GM19455 (cell line): Measurements from ENCODE around the gene CSNK1G3.
A peak's percentile ranks its signal among the peaks of the same experiment; 100 is the strongest.
"Not testable (repeated sequence)": the region's sequence is repeated elsewhere in the genome, so short reads cannot be mapped to it uniquely, and the experiment has no call there.

ENCODE experiments used
- ATAC-seq: cut with Tn5 transposase; IDR thresholded peaks from one replicate; pipeline ENCODE4 v1.9.1; 2021; ENCODE audit not compliant: unreplicated experiment

The CSNK1G3 gene

DNA sequence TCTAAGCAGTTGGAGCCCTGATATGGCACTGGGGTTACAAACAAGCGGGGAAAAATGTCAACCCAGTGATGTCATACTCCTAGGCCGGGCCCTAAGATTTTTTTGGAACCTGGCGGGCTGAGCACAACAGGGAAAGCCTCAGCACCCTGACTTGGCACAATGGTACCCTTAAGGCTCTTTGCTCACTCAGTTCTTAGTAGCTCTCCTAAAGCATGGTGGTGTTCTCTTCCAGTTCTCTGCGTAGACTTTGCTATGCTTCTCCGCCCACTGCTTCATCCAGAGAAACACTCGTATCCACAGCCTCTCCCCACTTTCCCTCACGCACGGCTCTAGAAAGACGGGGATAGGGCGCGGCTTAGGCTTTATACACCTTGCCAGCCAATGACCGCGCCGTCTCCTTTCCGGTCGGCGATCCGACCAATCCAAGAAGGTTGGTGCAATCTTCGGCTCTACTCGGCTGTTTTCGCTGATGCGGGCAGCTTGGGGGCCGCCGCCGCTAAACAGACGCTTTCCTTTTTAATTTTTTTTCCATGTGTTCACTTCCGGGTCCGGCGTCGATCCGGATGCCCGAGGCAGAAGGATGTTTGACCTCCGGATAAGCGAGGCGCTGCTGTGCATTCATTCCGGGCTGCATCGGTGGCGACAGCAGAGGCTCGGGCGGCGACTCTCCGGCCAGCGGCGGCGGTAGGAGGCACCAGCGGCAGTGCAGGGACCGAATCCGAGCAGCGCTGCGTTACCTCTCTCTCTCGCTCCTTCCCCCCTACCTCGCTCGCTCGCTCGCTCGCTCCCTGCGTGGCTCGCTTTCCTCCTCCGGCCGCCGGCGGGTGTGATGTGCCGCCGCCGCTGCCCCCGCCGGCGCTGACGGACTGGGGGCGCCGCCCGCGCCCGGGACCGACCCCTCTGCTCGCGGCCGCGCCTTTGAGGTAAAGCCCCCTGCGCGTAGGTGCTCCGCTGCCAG, at the start of gene CSNK1G3:
TSS of gene CSNK1G3 (plus strand) at position 530 of the 958 bp plus-strand sequence. CDS start 33,487 bp downstream, outside the sequence.
- ATAC-seq = peak; percentile 97

DNA sequence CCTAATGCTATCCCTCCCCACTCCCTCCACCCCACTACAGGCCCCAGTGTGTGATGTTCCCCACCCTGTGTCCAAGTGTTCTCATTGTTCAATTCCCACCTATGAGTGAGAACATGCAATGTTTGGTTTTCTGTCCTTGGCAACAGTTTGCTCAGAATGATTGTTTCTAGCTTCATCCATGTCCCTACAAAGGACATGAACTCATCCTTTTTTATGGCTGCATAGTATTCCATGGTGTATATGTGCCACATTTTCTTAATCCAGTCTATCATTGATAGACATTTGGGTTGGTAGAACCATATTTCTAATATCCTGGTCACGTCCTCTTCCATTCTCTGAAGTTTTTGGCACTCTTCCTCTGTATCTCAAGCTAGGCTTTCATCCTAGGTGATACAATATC, 45.1 kb upstream of the CSNK1G3 start:
- not testable (repeated sequence) for ATAC-seq

DNA sequence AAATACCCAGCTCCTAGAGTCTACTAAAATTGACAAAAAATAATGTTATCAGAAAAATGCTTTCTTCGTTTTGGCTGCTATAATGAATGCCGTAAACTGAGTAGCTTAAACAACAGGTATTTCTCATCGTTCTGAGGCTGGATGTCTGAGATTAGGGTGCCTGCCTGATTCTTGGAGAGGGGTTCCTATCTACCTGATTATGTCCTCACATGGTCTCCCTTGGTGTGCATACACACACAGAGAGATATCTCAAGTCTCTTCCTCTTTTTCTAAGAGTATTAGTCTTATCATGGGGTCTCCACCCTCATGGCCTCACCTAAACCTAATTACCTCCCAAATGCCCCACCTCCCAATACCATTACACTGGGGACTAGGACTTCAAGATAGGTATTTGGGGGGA, 40.6 kb upstream of the CSNK1G3 start:
- ATAC-seq = no peak

DNA sequence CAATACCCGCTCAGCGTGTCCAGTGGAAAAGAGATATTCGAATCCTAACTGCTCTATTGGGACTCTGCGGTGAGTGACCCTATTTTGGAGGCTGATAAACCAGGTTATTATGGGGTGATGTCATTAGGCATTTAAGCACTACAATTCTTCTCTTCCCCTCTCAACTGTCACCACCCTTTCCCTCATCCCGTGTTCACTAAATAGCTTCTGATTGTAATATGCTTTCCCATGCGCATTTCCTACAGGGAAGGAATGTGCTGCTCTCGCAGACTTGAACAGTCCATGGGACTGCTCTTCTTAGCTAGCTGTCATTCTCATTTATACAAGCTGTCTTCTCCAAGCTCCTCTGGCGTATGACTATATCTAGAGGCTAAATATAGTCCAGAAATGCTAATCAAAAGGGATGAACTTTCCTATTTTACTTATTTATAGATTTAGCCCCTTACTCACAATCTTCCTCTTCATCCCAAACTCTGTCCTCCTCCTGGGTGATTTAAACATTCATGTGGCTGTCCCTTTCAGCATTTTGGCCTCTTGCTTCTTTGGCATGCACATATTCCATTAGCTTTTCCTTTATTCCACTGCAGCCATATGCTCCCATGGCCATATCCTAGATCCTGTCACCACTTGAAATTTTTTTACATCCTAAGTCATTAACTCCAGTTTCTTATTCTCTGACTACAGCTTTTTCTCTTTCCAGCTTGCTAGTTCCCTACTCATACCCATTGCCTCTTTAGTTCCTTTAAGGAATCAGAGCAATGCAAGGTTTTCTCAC, 39.6 kb upstream of the CSNK1G3 start:
- no peak for ATAC-seq

DNA sequence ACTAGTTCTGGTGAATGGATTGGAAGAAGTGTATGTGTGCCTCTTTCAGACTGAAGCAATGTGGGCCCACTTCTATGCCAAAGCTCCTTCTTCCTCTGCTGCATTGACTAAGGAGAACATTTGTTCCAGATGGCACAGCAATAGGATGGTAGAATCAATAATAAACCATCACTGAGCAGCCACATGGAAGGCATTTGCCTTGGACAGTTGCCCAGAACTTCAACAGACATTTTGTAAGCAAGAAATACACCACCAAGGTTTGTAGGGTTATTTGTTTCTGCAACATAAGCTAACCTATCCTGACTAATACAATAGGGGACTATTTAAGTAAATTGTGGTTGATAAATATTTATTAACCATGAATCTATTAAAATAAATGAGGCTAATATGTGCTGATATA, 37.7 kb upstream of the CSNK1G3 start:
- no peak for ATAC-seq

DNA sequence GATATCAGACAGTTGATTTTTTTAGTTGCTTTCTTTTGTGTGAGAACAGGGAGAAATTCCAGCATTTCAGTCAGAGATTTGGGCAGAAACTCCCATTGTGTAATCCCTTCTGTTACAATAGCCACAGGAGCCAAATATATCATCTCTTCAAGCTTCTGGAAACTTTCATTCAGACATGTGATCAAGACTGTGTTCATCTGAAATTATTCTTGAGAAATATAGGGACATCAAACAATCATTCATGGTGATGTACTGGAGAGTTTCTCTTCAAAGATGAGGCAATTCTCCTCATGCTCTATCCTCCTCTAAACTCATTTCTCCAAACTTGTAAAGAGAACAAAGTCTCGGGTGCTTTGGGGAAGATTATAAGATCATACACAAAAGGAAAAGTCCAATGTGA, 35.2 kb upstream of the CSNK1G3 start:
- ATAC-seq = no peak

DNA sequence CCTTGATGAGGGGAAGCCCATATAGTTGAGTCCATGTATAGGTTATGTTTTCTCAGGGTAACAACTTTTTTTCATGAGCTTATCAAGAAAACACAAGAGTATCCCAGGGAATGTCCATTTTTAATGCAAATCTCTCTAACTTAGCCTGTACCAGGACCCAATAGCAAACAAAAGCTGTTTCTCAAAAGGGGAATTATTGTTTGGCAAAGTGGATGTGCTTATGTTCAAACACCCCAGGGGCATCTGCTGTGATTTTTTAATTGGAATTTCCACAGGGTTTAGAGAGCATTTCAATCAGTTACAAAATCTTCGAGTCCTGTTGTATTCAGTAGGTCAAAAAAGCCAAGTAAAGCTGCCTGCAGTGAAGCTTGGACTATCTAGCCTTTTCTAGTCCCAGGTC, 33.4 kb upstream of the CSNK1G3 start:
- ATAC-seq = no peak

DNA sequence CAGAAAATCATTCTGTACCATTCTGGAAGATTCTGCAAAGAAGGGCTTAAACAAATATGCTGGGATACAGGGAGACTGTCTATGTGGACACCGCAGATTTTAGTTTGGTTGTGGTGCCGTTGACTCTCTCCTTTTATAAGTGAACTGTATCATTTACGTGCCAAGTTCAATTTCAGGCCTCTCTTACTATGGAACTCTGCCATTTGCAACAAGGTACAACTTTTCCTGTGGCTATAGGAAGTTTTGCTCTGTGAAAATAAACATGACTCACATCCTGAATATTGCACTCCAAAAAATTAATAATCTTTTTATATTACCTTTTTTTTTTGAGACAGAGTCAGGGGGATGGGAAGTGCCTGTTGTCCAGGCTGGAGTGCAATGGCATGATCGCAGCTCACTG, 29.7 kb upstream of the CSNK1G3 start:
- ATAC-seq = no peak

DNA sequence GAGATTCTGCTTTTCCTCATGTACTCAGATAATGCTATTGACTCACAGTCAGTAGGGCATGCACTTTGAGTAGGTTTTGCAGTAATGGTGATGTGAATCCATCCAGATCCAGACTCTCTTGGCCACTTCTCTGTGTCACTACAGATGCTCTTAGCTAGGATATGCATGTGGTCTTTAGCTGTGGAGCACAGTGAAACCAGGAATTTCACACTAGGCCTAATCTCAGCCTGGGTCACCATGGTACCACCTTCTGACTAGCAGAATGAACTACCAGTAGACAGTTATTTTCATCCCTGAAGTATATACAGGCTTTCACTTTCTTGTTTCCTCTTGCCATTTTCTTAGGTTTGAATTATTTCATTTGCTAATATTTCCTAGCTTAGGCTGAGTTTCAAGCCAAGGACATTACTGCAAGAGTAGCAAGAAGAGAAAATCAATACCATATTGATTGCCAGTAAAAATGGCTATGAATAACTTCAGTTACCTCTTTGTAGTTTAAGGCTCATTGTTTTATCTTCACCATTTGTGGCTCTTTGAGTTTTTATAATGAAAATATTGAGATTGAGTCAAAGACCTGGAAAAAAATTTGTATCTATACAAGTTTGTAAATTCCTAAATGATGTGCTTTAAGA, 28.4 kb upstream of the CSNK1G3 start:
- ATAC-seq = no peak

DNA sequence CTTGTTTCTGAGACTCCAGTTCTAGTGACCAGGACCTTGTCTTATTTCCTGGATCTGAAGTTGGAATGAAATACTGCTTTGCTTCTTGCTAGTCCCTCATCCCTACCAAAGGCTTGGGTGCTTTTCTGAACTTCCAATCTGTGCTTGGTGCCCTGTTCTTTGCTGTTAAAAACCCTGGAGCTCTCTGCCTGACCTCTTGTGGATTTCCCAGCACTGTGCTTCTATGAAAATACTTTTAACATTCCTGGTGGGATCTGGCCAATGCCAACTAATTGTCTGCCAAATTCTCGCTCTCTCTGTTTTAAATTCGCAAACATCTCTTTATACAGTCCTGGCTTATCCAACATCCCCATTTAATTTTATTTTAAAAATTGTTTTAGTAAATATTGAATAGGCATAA, 26.7 kb upstream of the CSNK1G3 start:
- no peak for ATAC-seq

DNA sequence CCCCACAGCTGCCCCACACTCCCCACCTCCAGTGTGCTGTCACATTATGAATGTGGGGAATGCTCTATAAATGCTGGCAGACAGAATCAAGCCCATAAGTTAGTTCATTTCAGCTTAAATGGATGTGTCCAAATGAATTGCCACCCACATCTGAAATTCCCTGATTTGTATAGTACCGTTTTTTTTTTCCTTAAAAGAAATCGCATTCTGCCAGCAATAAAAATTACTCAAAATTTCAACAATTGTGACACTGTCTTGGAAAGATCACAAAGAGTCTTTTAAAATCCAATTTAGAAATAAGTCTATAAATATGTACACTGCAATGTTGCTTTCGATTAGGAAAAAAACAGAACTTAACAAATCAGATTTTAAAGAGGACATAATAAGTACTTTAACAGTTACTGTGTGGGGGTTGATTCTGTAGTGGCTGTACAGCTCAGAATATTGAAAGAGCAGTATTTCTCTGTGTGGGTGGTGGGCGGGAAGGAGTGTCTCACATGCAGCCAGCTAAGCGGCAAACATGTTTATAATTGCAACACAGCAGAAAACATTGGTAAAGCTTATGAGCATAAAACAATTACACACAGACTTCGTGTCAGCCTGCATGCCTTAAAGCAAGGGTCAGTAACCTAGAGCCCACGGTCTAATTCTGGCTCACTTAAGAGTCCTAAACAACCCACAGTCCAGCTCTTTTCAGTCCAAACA, 24.9 kb upstream of the CSNK1G3 start:
- ATAC-seq = no peak

DNA sequence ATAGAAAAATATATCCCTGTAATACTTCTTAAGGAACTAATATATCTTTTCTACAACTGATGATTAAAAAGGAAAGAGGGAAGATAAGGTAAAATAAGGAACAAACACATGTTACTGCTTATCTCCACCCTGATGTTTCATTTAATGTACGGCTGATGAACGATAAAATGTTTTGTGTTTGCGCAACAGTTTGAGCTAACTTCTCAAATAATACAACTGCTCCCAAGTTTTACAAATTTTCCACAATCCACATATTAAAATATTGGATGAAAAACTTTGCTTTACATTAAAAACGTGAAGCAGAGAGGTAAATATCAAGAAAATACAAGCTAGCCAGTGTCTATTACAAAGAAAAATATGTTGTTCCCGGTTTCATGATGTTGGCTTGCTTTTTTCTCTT, 21.0 kb upstream of the CSNK1G3 start:
- no peak for ATAC-seq

DNA sequence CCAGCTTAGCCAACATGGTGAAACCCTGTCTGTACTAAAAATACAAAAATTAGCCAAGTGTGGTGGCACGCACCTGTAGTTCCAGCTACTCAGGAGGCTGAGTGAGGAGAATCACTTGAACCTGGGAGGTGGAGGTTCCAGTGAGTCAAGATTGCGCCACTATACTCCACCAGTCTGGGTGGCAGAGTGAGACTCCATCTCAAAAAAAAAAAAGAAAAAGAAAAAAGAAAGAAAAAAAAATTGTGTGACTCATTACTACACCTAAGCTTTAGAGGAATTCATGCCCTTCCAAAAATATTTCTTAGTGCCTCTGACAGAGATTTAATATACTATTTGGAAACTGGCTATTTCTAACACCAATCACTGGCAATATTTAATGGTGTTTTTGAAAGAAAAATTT, 16.8 kb upstream of the CSNK1G3 start:
- ATAC-seq = not testable (repeated sequence)

DNA sequence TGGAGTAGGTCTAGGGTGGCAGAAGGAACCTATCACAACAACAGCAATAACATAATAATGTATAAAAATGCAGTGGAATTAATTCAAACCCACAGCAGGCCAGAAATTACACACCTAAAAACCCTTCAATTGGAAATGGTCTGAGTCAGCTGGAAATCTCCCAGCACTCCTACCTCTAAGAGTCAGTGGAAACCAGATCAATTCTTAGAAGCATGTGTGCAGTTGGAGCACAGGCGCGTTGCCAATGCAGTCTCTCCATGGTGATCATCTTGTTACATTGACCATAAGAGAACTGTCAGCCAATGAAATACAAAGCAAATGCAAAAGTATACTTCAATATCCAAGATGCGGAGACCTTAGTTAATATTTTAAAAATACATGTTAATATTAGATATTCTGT, 15.1 kb upstream of the CSNK1G3 start:
- ATAC-seq = no peak

DNA sequence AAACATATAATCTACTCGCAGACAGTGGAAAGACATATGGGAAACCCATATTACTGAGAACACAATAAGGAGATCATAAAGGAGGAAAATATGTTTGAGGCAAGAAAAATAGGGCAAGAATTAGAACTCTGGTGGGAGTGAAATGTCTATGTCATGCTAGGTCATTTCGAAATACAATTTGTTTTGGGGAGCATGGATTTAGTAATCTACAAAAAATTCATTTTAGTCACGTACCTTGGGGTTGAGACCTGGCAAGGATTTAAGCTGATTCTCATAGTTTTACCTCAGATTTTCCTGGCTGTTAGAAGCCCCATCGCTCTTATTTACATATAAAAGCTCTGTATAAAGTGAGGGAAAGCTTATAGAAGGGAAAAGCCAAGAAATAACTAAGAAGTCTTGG, 11.5 kb upstream of the CSNK1G3 start:
- ATAC-seq = no peak

DNA sequence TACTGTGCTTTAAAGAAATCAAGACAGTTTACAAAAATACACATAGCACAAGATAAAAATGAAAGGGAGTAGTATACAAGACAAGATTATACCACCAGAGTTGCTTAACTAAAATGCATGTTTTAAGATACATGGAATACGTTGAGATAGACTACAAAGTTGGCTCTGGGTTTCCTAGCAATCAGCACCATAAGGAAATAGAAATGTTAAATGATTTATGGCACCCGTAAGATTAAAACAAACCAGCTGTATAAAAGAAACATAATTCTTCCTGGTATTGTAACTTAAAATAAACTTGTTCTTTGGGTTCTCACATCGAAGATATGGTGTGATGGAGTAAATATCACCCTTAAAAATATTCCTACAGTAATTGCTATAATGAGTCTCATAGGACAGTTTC, 9.9 kb upstream of the CSNK1G3 start:
- no peak for ATAC-seq

DNA sequence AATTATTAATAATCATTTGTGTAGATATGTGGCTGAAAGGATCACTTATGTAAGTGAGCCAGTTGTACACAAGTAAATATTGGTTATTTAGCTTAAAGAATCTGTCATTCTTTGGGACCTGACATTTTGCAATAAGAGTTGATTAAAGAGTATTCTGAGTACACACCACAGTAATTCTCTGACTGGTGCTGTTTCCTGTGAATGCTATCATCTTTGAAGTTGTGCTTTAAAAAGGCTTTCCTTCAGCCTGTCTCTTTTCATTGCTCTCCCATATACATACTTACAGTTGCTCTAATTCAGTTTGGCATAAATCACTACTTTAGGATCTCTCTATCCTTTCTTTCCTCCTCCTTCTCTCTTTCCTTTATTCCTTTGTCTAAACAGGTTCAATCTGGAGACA, 8.7 kb upstream of the CSNK1G3 start:
- no peak for ATAC-seq

DNA sequence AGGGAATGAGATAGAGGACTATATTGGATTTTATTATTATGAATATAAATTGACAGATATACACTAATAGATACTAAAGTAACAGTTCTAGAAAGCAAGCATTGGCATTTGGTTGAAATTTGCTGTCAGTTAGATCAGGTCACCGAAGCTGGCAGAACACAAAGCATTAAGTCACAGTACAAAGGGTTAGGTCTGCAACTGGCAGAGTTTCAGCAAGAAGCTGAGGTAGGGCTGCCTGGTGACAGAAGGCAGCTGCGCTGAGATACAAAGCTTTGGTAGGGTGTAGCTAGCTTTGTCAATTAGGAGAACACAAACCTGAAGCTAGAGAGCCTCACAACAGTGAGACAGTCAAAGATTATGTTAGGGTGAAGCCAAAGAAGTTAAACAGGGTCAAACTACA, 6.3 kb upstream of the CSNK1G3 start:
- no peak for ATAC-seq

DNA sequence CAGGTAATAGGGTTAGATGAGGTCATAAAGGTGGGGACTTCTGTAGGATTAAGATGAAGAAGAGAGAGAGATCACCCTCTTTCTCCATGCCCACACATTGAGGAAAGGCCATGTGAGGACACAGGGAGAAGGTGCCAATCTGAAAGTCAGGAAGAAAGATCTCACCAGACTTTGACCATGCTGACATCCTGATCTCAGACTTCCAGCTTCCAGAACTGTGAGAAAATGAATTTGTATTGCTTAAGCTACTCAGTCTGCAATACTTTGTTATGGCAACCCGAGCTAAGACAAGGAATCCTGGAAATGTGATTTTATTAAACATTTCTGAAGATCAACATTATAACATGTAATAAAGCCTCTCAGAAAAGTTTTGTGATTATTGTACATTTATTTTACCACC, 3.5 kb upstream of the CSNK1G3 start:
- no peak for ATAC-seq

DNA sequence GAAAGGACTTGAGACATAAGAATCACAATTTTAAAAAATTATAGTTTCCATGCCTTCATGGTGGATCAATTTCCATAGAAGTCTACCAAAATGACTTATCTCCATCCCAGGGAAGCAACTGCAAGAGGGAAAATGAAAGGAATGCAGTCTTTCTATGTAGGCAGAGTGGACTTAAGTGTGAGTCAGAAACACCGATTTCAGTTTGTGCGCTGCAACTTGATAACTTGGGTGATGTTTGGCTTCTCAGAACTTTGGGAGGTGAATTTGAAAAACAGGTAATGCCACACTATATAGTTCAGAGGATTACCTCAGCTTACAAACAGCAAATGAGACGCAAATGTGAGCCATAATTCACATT, 708 bp upstream of the CSNK1G3 start:
- ATAC-seq = no peak
